Tibial nerve (tissue), 4 donors: ENCODE results near the gene CHRNA10.

ENCODE experiments used
- EP300 ChIP-seq, 2 donors: sonication (generic); formaldehyde crosslinking; IDR thresholded peaks; one replicate each; pipeline ENCODE4 v1.6.1; 2017; ENCODE audit warnings: antibody characterized with exemption in 2 of 2, mild to moderate bottlenecking in 1 of 2
- POLR2A ChIP-seq, 2 donors: fragments of 450-650 bp; IDR thresholded peaks; one replicate each; pipeline ENCODE4 v1.6.1; 2017; ENCODE audit warnings: antibody characterized with exemption in 2 of 2, mild to moderate bottlenecking in 2 of 2, moderate library complexity in 2 of 2
- TF ChIP-seq, protein P1 (sequence below), 5 experiments: fragments of 200-600 bp in 3 of 5; fragments of 450-650 bp in 2 of 5; sonication (generic) in 3 of 5; IDR thresholded peaks; one replicate each; pipeline ENCODE4 v1.5.1; 2016 to 2019; ENCODE audit warnings: antibody characterized with exemption in 5 of 5, mild to moderate bottlenecking in 3 of 5, moderate library complexity in 2 of 5

DNA sequence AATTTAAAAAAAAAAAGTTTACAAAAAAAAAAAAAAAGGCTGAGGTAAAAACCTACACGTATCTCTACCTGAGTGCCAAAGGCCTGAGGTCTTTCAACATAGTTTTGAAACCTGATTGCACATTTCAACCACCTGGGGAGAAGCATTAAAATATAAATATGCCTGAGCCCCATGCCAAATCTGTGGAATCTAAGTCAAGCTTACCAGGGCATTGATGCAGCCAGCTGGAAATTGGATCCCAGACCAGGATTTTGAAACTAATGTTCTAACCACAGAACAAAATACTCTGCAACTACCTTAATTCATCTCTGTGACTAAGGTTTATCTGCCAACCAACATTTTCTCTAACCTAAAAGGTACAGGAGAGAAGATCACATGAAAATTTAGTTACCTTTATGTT is 38.8 kb upstream of the CHRNA10 start:
- TF ChIP-seq, protein P1, sequence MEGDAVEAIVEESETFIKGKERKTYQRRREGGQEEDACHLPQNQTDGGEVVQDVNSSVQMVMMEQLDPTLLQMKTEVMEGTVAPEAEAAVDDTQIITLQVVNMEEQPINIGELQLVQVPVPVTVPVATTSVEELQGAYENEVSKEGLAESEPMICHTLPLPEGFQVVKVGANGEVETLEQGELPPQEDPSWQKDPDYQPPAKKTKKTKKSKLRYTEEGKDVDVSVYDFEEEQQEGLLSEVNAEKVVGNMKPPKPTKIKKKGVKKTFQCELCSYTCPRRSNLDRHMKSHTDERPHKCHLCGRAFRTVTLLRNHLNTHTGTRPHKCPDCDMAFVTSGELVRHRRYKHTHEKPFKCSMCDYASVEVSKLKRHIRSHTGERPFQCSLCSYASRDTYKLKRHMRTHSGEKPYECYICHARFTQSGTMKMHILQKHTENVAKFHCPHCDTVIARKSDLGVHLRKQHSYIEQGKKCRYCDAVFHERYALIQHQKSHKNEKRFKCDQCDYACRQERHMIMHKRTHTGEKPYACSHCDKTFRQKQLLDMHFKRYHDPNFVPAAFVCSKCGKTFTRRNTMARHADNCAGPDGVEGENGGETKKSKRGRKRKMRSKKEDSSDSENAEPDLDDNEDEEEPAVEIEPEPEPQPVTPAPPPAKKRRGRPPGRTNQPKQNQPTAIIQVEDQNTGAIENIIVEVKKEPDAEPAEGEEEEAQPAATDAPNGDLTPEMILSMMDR (IDR thresholded peaks at IDR 0.05), result no peak
- no peak for TF ChIP-seq EP300 (IDR thresholded peaks at IDR 0.05)
- TF ChIP-seq POLR2A (IDR thresholded peaks at IDR 0.05), result no peak
